K562 (cell line): ENCODE measurements around the gene SEMA6D. TPM values are rescaled to one million over a fixed set of nuclear protein-coding genes. Genes with fewer than 3 reads are reported as not detected.

Experiments
- ATAC-seq: fragments of 200-7000 bp; cut with Tn5 transposase; 3 replicates; pipeline ENCODE4 v1.9.1; 2020; ENCODE audit warnings: moderate library complexity
- BruUV-seq: library from RNA; stranded (reverse); fragments of 400-500 nt; replicated peaks from 2 replicates; lab custom pipeline; 2021; lab: Mats Ljungman, UMichigan
- CTCF ChIA-PET: fragments of 300-600 bp; formaldehyde crosslinking; extraction: SDS; loops from one replicate; lab custom pipeline; 2021; ENCODE audit warnings: low intra/inter-chr PET ratio; lab: Yijun Ruan, JAX
- POLR2A ChIA-PET: fragments of 300-600, 350-650 bp; sonication (Branson Sonifier 250); formaldehyde crosslinking; extraction: SDS; loops from one replicate; lab custom pipeline; 2021; ENCODE audit warnings: antibody characterized with exemption, inconsistent platforms; lab: Yijun Ruan, JAX
- DNase-seq, 4 experiments: peaks; one replicate each; pipeline versions ENCODE4 v3.0.0 to v3.0.0-alpha.2; 2011 to 2018; ENCODE audit warnings: low spot score in 3 of 4, mixed read lengths in 3 of 4; ENCODE audit errors: extremely low read depth in 1 of 4
- FAIRE-seq: peaks from 2 replicates; lab custom pipeline; 2011; peaks lifted over from hg19 to GRCh38; lab: Jason Lieb, UNC
- H2AFZ ChIP-seq: 2 replicates; pipeline ENCODE4 v1.6.0; 2011; ENCODE audit warnings: low read depth, low read length, control low read depth, inconsistent platforms
- H3K27ac ChIP-seq: fragments of 200-600 bp; 3 replicates; pipeline ENCODE4 v1.8.0; 2011; ENCODE audit warnings: low read depth, mild to moderate bottlenecking, control low read depth, inconsistent platforms, low read length, moderate library complexity, mixed read lengths; ENCODE audit errors: extremely low read depth
- H3K27me3 ChIP-seq, 2 experiments: fragments of 300-600 bp in 1 of 2; 2 replicates in 1 of 2; 3 replicates in 1 of 2; pipeline versions ENCODE4 v1.6.0 to v1.8.0; 2011; ENCODE audit warnings: inconsistent platforms in 2 of 2, low read length in 2 of 2, mild to moderate bottlenecking in 1 of 2, mixed read lengths in 1 of 2, moderate library complexity in 1 of 2; ENCODE audit not compliant: control insufficient read depth in 2 of 2, insufficient read depth in 2 of 2
- H3K36me3 ChIP-seq: fragments of 300-600 bp; 3 replicates; pipeline ENCODE4 v1.8.0; 2011; ENCODE audit warnings: mild to moderate bottlenecking, low read length, inconsistent platforms; ENCODE audit not compliant: control insufficient read depth, insufficient read depth
- H3K4me1 ChIP-seq, 2 experiments: fragments of 200-600 bp in 1 of 2; replicated peaks in 1 of 2; 2 replicates in 1 of 2; 3 replicates in 1 of 2; pipeline versions ENCODE4 v1.5.1 to v1.8.0; 2011; ENCODE audit warnings: inconsistent platforms in 2 of 2, low read length in 2 of 2, mild to moderate bottlenecking in 1 of 2, mixed read lengths in 1 of 2, moderate library complexity in 1 of 2; ENCODE audit not compliant: control insufficient read depth in 2 of 2, insufficient read depth in 2 of 2
- H3K4me2 ChIP-seq: 2 replicates; pipeline ENCODE4 v1.6.1; 2011; ENCODE audit warnings: low read length, control low read depth, inconsistent platforms, mixed read lengths; ENCODE audit not compliant: insufficient read depth
- H3K4me3 ChIP-seq: fragments of 200-600 bp; sonication (generic), shearing (Covaris generic); 2 replicates; pipeline ENCODE4 v1.5.1; 2016; ENCODE audit warnings: control low read depth, inconsistent platforms
- H3K79me2 ChIP-seq: fragments of 200-600 bp; 3 replicates; pipeline ENCODE4 v1.8.0; 2011; ENCODE audit warnings: low read length, inconsistent platforms; ENCODE audit not compliant: control insufficient read depth, insufficient read depth
- H3K9ac ChIP-seq, 2 experiments: 2 replicates each; pipeline versions ENCODE4 v1.6.0 to v1.6.1; 2011; ENCODE audit warnings: low read depth in 2 of 2, low read length in 2 of 2, control low read depth in 1 of 2, inconsistent platforms in 1 of 2, mild to moderate bottlenecking in 1 of 2, mixed read lengths in 1 of 2; ENCODE audit not compliant: insufficient read depth in 1 of 2
- H3K9me1 ChIP-seq: one replicate; pipeline ENCODE4 v1.6.0; 2011; ENCODE audit warnings: inconsistent platforms, mild to moderate bottlenecking, low read length, moderate library complexity; ENCODE audit not compliant: control insufficient read depth, insufficient read depth
- H3K9me3 ChIP-seq: replicated peaks from 2 replicates; pipeline ENCODE4 v1.5.1; 2011; ENCODE audit warnings: low read depth, low read length, inconsistent platforms; ENCODE audit not compliant: control insufficient read depth, insufficient read depth
- H4K20me1 ChIP-seq: replicated peaks from 2 replicates; pipeline ENCODE4 v1.6.1; 2011; ENCODE audit warnings: low read length, inconsistent platforms, mixed read lengths; ENCODE audit not compliant: control insufficient read depth, insufficient read depth
- GABPB2 ChIP-seq: fragments of 250-450 bp; sonication (Bioruptor Pico); conservative IDR thresholded peaks from 2 replicates; pipeline ENCODE4 v1.5.1; 2021; ENCODE audit warnings: mild to moderate bottlenecking
- HOXB6 ChIP-seq: fragments of 250-450 bp; sonication (Bioruptor Pico); IDR thresholded peaks from 2 replicates; pipeline ENCODE4 v1.5.1; 2022; ENCODE audit warnings: mild to moderate bottlenecking, borderline replicate concordance
- NONO ChIP-seq, 2 experiments: fragments of 200-400 bp in 1 of 2; fragments of 450-650 bp in 1 of 2; formaldehyde crosslinking in 1 of 2; IDR thresholded peaks; 2 replicates each; pipeline ENCODE4 v1.6.1; 2017; ENCODE audit warnings: low read depth in 2 of 2, mild to moderate bottlenecking in 2 of 2, moderate library complexity in 2 of 2, low read length in 1 of 2
- SETDB1 ChIP-seq: IDR thresholded peaks from one replicate; pipeline ENCODE4 v1.6.1; 2012; ENCODE audit warnings: low read length, control low read depth, inconsistent platforms
- SMAD2 ChIP-seq: fragments of 150-350 bp; IDR thresholded peaks from 2 replicates; pipeline ENCODE4 v1.6.1; 2014; ENCODE audit warnings: low read depth, mild to moderate bottlenecking, low read length
- TAF7 ChIP-seq: fragments of 450-650 bp; IDR thresholded peaks from 2 replicates; pipeline ENCODE4 v1.6.1; 2016; ENCODE audit warnings: missing genetic modification characterization, missing compliant biosample characterization
- TEAD2 ChIP-seq: fragments of 450-650 bp; IDR thresholded peaks from 2 replicates; pipeline ENCODE4 v1.6.1; 2016; ENCODE audit warnings: missing genetic modification characterization, control low read depth, missing compliant biosample characterization
- ZNF121 ChIP-seq: sonication (generic); formaldehyde crosslinking; conservative IDR thresholded peaks from 2 replicates; pipeline ENCODE4 v1.8.0; 2022; ENCODE audit warnings: missing genetic modification reagents
- WGBS: fragments of 100-300 bp; shearing (Covaris generic); methylation state at CpG from one replicate; pipeline ENCODE4 v1.1.6; 2016; ENCODE audit warnings: low coverage, mixed read lengths; ENCODE audit not compliant: insufficient coverage; ENCODE audit errors: missing lambda C conversion rate; 5-methylcytosine and 5-hydroxymethylcytosine counted together
- in situ Hi-C: fragments of 300-500 bp; cut with MboI; formaldehyde crosslinking; loops from 4 replicates; pipeline ENCODE4 v1.15.0; 2018; ENCODE audit warnings: inconsistent platforms, mixed read lengths
- intact Hi-C: fragments of 100-400 bp; cut with micrococcal nuclease; formaldehyde crosslinking; loops from 2 replicates; pipeline ENCODE4 v1.14.2; 2022
- polyA plus RNA-seq, 8 experiments: library from polyadenylated mRNA; depleted of rRNA in 4 of 8; stranded (reverse) in 5 of 8; unstranded in 3 of 8; fragments of >200 nt; fragmentation: Nextera tagmentation in 2 of 8; fragmentation: Illumina TruSeq in 1 of 8; extraction: Ambion mirVana in 2 of 8; extraction: Trizol in 1 of 8; gene quantifications; 2 replicates each; pipeline versions ENCODE4 v1.2.1 to v1.2.3, GENCODE V29; 2011 to 2014; ENCODE audit warnings: inconsistent platforms in 1 of 8, missing spikeins in 1 of 8
- total RNA-seq, 7 experiments: library from RNA; depleted of rRNA in 6 of 7; stranded (reverse); fragments of >200 nt in 6 of 7; fragmentation: Illumina TruSeq in 2 of 7; extraction: Trizol in 2 of 7; gene quantifications; 2 replicates each; pipeline versions ENCODE4 v1.2.1 to v1.2.3, GENCODE V29; 2011 to 2021; ENCODE audit warnings: low replicate concordance in 1 of 7
- TF ChIP-seq, protein P1 (sequence below): fragments of 450-650 bp; IDR thresholded peaks from 2 replicates; pipeline ENCODE4 v1.6.1; 2016; ENCODE audit warnings: antibody characterized with exemption

SEMA6D gene
- total and polyA plus RNA-seq, 9 of the 15 experiments (the other 6 are each of a cell fraction or from before 2014, with no cell fraction given) = not detected

DNA sequence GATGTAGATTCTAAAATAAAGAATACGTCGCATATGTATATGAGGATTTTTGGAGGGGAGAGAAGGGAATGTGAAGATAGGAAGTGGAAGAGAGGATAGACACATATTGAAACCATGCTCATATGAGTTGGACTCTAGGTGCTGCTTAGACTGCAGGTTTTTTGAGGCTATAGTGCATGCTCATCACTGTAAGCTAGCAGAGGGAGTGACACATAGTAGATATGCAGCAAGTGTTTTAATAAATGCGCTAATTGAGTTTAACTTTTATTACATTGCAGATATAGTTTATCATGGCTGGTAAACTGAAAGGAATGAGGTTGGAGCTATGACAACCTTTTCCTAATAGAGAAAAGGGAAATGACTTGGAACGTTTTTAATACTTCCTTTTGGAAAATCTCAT is 7.7 kb downstream of the SEMA6D start:
- H3K4me3 ChIP-seq = no peak overlapping the region
- no peaks in the 10 kb centered on the region for H3K36me3 ChIP-seq
- H3K9me3 ChIP-seq = no peaks in the 10 kb centered on the region
- H3K27ac ChIP-seq = no peak overlapping the region
- H3K4me2 ChIP-seq = no peak overlapping the region
- H3K27me3 ChIP-seq = no peaks in the 10 kb centered on the region
- ATAC-seq = no peak
- no peak overlapping the region for H2AFZ ChIP-seq
- CTCF ChIA-PET = no interaction called here
- H3K79me2 ChIP-seq = no peaks in the 10 kb centered on the region
- intact Hi-C loops (no loop called here), in situ Hi-C loops (no loop called here)
- POLR2A ChIA-PET = no interaction called here
- no peaks in the 10 kb centered on the region for H3K4me1 ChIP-seq
- FAIRE-seq = no peak
- no peak for DNase-seq
- 0% methylated on average over 4 of the region's 4 CpGs for WGBS
- H3K9me1 ChIP-seq = no peaks in the 10 kb centered on the region
- no TSS peak for BruUV-seq
- TF ChIP-seq, protein P1, sequence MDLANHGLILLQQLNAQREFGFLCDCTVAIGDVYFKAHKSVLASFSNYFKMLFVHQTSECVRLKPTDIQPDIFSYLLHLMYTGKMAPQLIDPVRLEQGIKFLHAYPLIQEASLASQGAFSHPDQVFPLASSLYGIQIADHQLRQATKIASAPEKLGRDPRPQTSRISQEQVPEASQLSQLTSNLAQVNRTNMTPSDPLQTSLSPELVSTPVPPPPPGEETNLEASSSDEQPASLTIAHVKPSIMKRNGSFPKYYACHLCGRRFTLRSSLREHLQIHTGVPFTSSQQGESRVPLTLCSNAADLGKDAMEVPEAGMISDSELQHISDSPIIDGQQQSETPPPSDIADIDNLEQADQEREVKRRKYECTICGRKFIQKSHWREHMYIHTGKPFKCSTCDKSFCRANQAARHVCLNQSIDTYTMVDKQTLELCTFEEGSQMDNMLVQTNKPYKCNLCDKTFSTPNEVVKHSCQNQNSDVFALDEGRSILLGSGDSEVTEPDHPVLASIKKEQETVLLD = no peak
- TF ChIP-seq SMAD2 (no peak), NONO (IDR thresholded peaks at IDR 0.05; ENCODE audit: low read depth in 2 of 2, low read length in 1 of 2) (no peak), TAF7 (tag) (no peak), SETDB1 (no peak), TEAD2 (tag) (no peak), ZNF121 (CRISPR knock-in tag) (no peak), HOXB6 (CRISPR knock-in tag) (no peak), GABPB2 (CRISPR knock-in tag) (no peak)
- H4K20me1 ChIP-seq = no peaks in the 10 kb centered on the region
- H3K9ac ChIP-seq = no peak overlapping the region
